ENCODE data around the gene TMEM106B. TPM values are rescaled to one million over a fixed set of nuclear protein-coding genes. Genes with fewer than 3 reads are reported as not detected.

TMEM106B gene
- total and polyA plus RNA-seq, 10 of the 15 experiments (the other 5 are each of a cell fraction or from before 2014, with no cell fraction given) = 3.7 to 21.2 (median 12.3) TPM

- Histone ChIP-seq H3K4me3 (no peak overlapping the region), H3K9ac (ENCODE audit: control insufficient read depth, insufficient read depth, low read length) (no peak overlapping the region), H3K27me3 (replicated peaks in 1 of 2; ENCODE audit: control insufficient read depth in 2 of 2, insufficient read depth in 2 of 2, low read length in 1 of 2) (no peaks in the 10 kb centered on the region), H3K4me1 (ENCODE audit: control insufficient read depth, insufficient read depth, low read length) (no peaks in the 10 kb centered on the region), H3K9me3 (replicated peaks; ENCODE audit: control insufficient read depth, insufficient read depth, low read length) (no peaks in the 10 kb centered on the region), H3K4me2 (ENCODE audit: control insufficient read depth, insufficient read depth) (no peak overlapping the region), H2AFZ (ENCODE audit: control insufficient read depth, low read depth, low read length) (no peak overlapping the region), H3K79me2 (ENCODE audit: control insufficient read depth, insufficient read depth, low read length) (no peaks in the 10 kb centered on the region), H4K20me1 (ENCODE audit: control insufficient read depth, insufficient read depth) (no peaks in the 10 kb centered on the region), H3K27ac (ENCODE audit: control insufficient read depth, insufficient read depth) (no peak overlapping the region), H3K36me3 (ENCODE audit: control insufficient read depth in 2 of 2, insufficient read depth in 2 of 2, low read length in 1 of 2) (no peaks in the 10 kb centered on the region)
- CTCF ChIA-PET = no interaction called here
- RAD21 ChIA-PET (ENCODE audit: unreplicated experiment) = no interaction called here
- intact Hi-C loops (cut with micrococcal nuclease; ENCODE audit: unreplicated experiment) = no loop called here
- in situ Hi-C loops (cut with MboI) = no loop called here
- SMC1A ChIA-PET (ENCODE audit: uncharacterized antibody, unreplicated experiment) = interaction anchor here (1.3 kb wide), 1 partner anchor 36 kb away, joined by 3 read pairs; the partner anchor contains the start of gene TMEM106B
- POLR2A ChIA-PET = no interaction called here
- ATAC-seq = no peak
- BruUV-seq (replicated peaks) = no TSS peak
- no peak for FAIRE-seq
- no peak for DNase-seq (ENCODE audit: low read depth, low spot score)
- 30% methylated on average over 1 of the region's 1 CpG for whole genome bisulfite sequencing (ENCODE audit: insufficient coverage, insufficient replicate concordance, low lambda C conversion rate, missing lambda C conversion rate)
- TF ChIP-seq LARP7 (IDR thresholded peaks at IDR 0.05) (no peak), NR2F1 (conservative IDR thresholded peaks at IDR 0.05) (no peak), NKRF (conservative IDR thresholded peaks at IDR 0.05) (no peak), CHD2 (IDR thresholded peaks at IDR 0.05; ENCODE audit: borderline replicate concordance, low read depth, low read length) (no peak), PAX8 (IDR thresholded peaks at IDR 0.05) (no peak), EGR1 (IDR thresholded peaks at IDR 0.05; ENCODE audit: borderline replicate concordance in 1 of 2, low read depth in 2 of 2, low read length in 2 of 2) (no peak), IKZF2 (IDR thresholded peaks at IDR 0.05) (no peak), SUPT20H (IDR thresholded peaks at IDR 0.05; ENCODE audit: borderline replicate concordance, control insufficient read depth, low read depth, low read length) (no peak), ZBED1 (IDR thresholded peaks at IDR 0.05; ENCODE audit: borderline replicate concordance) (no peak), E2F8 (IDR thresholded peaks at IDR 0.05; ENCODE audit: low read depth, partially characterized antibody) (no peak), SUZ12 (IDR thresholded peaks at IDR 0.05; ENCODE audit: unreplicated experiment) (no peak), MLLT1 (IDR thresholded peaks at IDR 0.05) (no peak), CBFB (IDR thresholded peaks at IDR 0.05; ENCODE audit: low read depth) (no peak), ZSCAN29 (IDR thresholded peaks at IDR 0.05) (no peak), ZBTB4 (CRISPR knock-in tag; IDR thresholded peaks at IDR 0.05) (no peak)
These were observed 36.2 kb upstream of the TMEM106B start for GRCh38 chr7:12174931-12175330.
